Activated CD4-positive, CD25-positive, alpha-beta regulatory T cell treated with anti-CD3 and anti-CD28 coated beads, Interleukin-2, amount 50 U/mL, for 24 hours (primary cell): ENCODE results near the gene TCTA.

Experiments
- ATAC-seq, 2 donors: fragments of 150-1000 bp; cut with Tn5 transposase; one replicate each; pipeline ENCODE4 v1.10.0; 2021; ENCODE audit warnings: mild to moderate bottlenecking in 1 of 2, moderate library complexity in 1 of 2

The TCTA gene

GRCh38 chr3:49461443-49462171, 49.4 kb downstream of the TCTA start:
- ATAC-seq: no peak

DNA sequence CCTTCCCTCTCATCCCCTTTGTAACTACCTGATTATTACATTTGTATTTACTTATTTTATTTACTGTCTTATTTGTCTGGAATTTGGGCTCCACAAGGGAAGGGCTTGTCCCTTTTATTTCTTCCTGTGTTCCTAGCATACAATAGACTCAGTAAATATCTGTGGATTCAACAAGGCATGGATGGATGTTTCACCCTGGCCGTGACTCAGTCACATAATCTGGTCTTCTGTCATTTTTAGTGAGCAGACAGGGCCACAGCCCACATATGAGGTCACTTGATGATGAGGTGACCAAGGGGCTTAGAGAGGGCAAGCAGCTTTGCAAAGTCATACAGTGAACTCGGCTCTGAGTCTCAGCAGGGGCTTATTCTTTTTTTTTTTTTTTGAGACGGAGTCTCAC, 50.0 kb downstream of the TCTA start:
- no peak for ATAC-seq

DNA sequence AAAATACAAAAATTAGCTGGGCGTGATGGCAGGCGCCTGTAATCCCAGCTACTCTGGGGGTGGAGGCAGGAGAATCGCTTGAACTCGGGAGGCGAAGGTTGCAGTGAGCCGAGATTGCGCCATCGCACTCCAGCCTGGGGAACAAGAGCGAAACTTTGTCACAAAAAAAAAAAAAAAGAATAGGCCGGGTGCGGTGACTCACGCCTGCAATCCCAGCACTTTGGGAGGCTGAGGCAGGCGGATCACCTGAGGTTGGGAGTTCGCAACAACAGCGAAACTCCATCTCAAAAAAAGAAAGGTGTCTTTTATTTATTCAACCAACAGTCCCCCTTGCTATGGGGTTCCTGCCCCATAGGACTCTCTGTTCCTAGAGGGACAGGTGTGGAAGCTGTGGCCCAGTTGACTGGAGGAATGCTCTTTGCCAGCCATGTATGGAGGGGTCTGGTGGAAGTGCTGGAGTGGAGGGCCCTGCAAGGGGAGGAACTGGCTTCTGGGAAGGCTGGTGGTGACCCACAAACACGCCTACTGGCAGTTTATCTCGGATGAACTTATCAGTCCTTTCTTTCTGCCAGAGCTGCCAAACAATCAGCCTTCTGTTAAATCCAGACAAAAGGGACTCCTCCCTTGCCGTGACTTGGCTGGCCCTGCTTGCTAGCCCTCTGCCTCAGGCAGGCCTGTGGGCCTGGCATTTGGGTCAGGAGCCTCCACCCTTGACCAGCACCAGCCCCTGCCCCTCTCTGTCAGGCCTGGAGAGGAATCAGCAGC, 53.2 kb downstream of the TCTA start:
- no peak for ATAC-seq
